GM23338 (cell line): Measurements from ENCODE around the gene CLOCK. TPM values are rescaled to one million over a fixed set of nuclear protein-coding genes. Genes with fewer than 3 reads are reported as not detected.

Experiments
- ATAC-seq: fragments of 200-7000 bp; cut with Tn5 transposase; 3 replicates; pipeline ENCODE4 v1.9.1; 2020
- DNase-seq: peaks from one replicate; pipeline ENCODE4 v3.0.0-alpha.2; 2015; ENCODE audit warnings: low spot score
- H2AFZ ChIP-seq: fragments of 200-600 bp; sonication (generic); 2 replicates; pipeline ENCODE4 v1.8.0; 2016; ENCODE audit warnings: antibody characterized with exemption, mild to moderate bottlenecking, moderate library complexity
- H3F3A ChIP-seq: fragments of 200-600 bp; sonication (generic); replicated peaks from 2 replicates; pipeline ENCODE4 v1.8.0; 2017; ENCODE audit warnings: antibody characterized with exemption, mixed run types, low read depth
- H3K27ac ChIP-seq: fragments of 200-600 bp; sonication (generic); 2 replicates; pipeline ENCODE4 v1.6.1; 2016; ENCODE audit warnings: low read depth
- H3K27me3 ChIP-seq: fragments of 200-600 bp; sonication (generic); 2 replicates; pipeline ENCODE4 v1.8.0; 2016; ENCODE audit warnings: mild to moderate bottlenecking, mixed run types, moderate library complexity; ENCODE audit not compliant: insufficient read depth
- H3K36me3 ChIP-seq: fragments of 200-600 bp; sonication (generic); 2 replicates; pipeline ENCODE4 v1.8.0; 2016; ENCODE audit warnings: mild to moderate bottlenecking; ENCODE audit not compliant: insufficient read depth
- H3K4me1 ChIP-seq: fragments of 200-600 bp; sonication (generic); 2 replicates; pipeline ENCODE4 v1.8.0; 2016; ENCODE audit warnings: mild to moderate bottlenecking, moderate library complexity; ENCODE audit not compliant: insufficient read depth
- H3K4me2 ChIP-seq: fragments of 200-600 bp; sonication (generic); 2 replicates; pipeline ENCODE4 v1.7.1; 2017; ENCODE audit warnings: mixed run types
- H3K4me3 ChIP-seq: fragments of 200-600 bp; sonication (generic); 2 replicates; pipeline ENCODE4 v1.6.1; 2016; ENCODE audit warnings: mixed run types
- H3K79me2 ChIP-seq: fragments of 200-600 bp; sonication (generic); replicated peaks from 2 replicates; pipeline ENCODE4 v1.8.0; 2017; ENCODE audit warnings: mild to moderate bottlenecking; ENCODE audit not compliant: insufficient read depth
- H3K9me2 ChIP-seq: fragments of 200-600 bp; sonication (generic); 2 replicates; pipeline ENCODE4 v1.8.0; 2017; ENCODE audit not compliant: insufficient read depth
- H4K20me1 ChIP-seq: fragments of 200-600 bp; sonication (generic); replicated peaks from 2 replicates; pipeline ENCODE4 v1.8.0; 2017; ENCODE audit warnings: mild to moderate bottlenecking; ENCODE audit not compliant: insufficient read depth
- H3K27ac Mint-ChIP-seq: 2 replicates; pipeline ENCODE4 v1.8.0; 2020; ENCODE audit warnings: inconsistent platforms, mild to moderate bottlenecking, moderate library complexity, mixed read lengths
- H3K27me3 Mint-ChIP-seq: 3 replicates; pipeline ENCODE4 v1.8.0; 2022; ENCODE audit warnings: low read depth, mild to moderate bottlenecking, moderate library complexity, mixed read lengths, inconsistent platforms; ENCODE audit not compliant: insufficient read depth, poor library complexity
- H3K36me3 Mint-ChIP-seq: 3 replicates; pipeline ENCODE4 v1.8.0; 2021; ENCODE audit warnings: low read depth, mild to moderate bottlenecking, inconsistent platforms, moderate library complexity, mixed read lengths
- H3K4me1 Mint-ChIP-seq: 3 replicates; pipeline ENCODE4 v1.8.0; 2020; ENCODE audit warnings: mild to moderate bottlenecking, inconsistent platforms, mixed read lengths
- H3K4me3 Mint-ChIP-seq: 3 replicates; pipeline ENCODE4 v1.8.0; 2021; ENCODE audit warnings: moderate library complexity, mild to moderate bottlenecking, inconsistent platforms, mixed read lengths
- H3K9me3 Mint-ChIP-seq: 3 replicates; pipeline ENCODE4 v1.8.0; 2020; ENCODE audit warnings: moderate library complexity, mild to moderate bottlenecking, inconsistent platforms, mixed read lengths
- CREB1 ChIP-seq: fragments of 250-450 bp; sonication (Bioruptor Pico); IDR thresholded peaks from 2 replicates; pipeline ENCODE4 v1.5.0; 2020; ENCODE audit warnings: low read depth, mild to moderate bottlenecking, moderate library complexity
- EZH2 ChIP-seq: fragments of 200-600 bp; sonication (generic); IDR thresholded peaks from one replicate; pipeline ENCODE4 v1.8.0; 2017; ENCODE audit warnings: antibody characterized with exemption, mild to moderate bottlenecking, low read depth; ENCODE audit not compliant: unreplicated experiment
- EZH2phosphoT487 ChIP-seq: fragments of 200-600 bp; sonication (generic); IDR thresholded peaks from one replicate; pipeline ENCODE4 v1.8.1; 2018; ENCODE audit warnings: antibody characterized with exemption; ENCODE audit not compliant: unreplicated experiment
- JUNB ChIP-seq: IDR thresholded peaks from one replicate; pipeline ENCODE4 v1.6.1; 2016; ENCODE audit warnings: antibody characterized with exemption; ENCODE audit not compliant: unreplicated experiment
- NANOG ChIP-seq: IDR thresholded peaks from 2 replicates; pipeline ENCODE4 v1.6.1; 2016; ENCODE audit warnings: antibody characterized with exemption, borderline replicate concordance
- POLR2AphosphoS5 ChIP-seq: IDR thresholded peaks from 2 replicates; pipeline ENCODE4 v1.6.1; 2016; ENCODE audit warnings: antibody characterized with exemption, low read depth
- STAT1 ChIP-seq: IDR thresholded peaks from one replicate; pipeline ENCODE4 v1.6.1; 2016; ENCODE audit warnings: antibody characterized with exemption; ENCODE audit not compliant: unreplicated experiment
- ZNF114 ChIP-seq: fragments of 250-450 bp; sonication (Bioruptor Pico); IDR thresholded peaks from 2 replicates; pipeline ENCODE4 v1.5.0; 2020; ENCODE audit warnings: mild to moderate bottlenecking, moderate library complexity
- ZNF331 ChIP-seq: fragments of 250-450 bp; sonication (Bioruptor Pico); IDR thresholded peaks from 2 replicates; pipeline ENCODE4 v1.5.0; 2020; ENCODE audit warnings: low read depth, mild to moderate bottlenecking, moderate library complexity
- polyA plus RNA-seq: library from polyadenylated mRNA; unstranded; fragments of >200 nt; fragmentation: Nextera tagmentation; extraction: Ambion mirVana; gene quantifications from 2 replicates; pipeline ENCODE4 v1.2.1, GENCODE V29; 2016
- total RNA-seq: library from RNA; depleted of rRNA; stranded (reverse); fragments of >200 nt; shearing (Covaris generic); gene quantifications from 2 replicates; pipeline ENCODE4 v1.2.3, GENCODE V29; 2014
- TF ChIP-seq, protein P1 (sequence below), 2 experiments: fragments of 200-600 bp in 1 of 2; sonication (generic) in 1 of 2; conservative IDR thresholded peaks; 2 replicates each; pipeline versions ENCODE4 v1.5.1 to v1.6.1; 2016 to 2017; ENCODE audit warnings: antibody characterized with exemption in 2 of 2, low read depth in 2 of 2, mild to moderate bottlenecking in 2 of 2, moderate library complexity in 1 of 2
- TF ChIP-seq, protein P2 (sequence below): IDR thresholded peaks from 2 replicates; pipeline ENCODE4 v1.6.1; 2016; ENCODE audit warnings: antibody characterized with exemption
- TF ChIP-seq, protein P3 (sequence below): fragments of 250-450 bp; sonication (Bioruptor Pico); IDR thresholded peaks from 2 replicates; pipeline ENCODE4 v1.5.0; 2020; ENCODE audit warnings: mild to moderate bottlenecking, moderate library complexity
- TF ChIP-seq, protein P4 (sequence below): IDR thresholded peaks from one replicate; pipeline ENCODE4 v1.6.1; 2018; ENCODE audit warnings: antibody characterized with exemption; ENCODE audit not compliant: unreplicated experiment

CLOCK gene
- total and polyA plus RNA-seq, 2 experiments from 2014 or later: 17.1 to 28.8 TPM

DNA sequence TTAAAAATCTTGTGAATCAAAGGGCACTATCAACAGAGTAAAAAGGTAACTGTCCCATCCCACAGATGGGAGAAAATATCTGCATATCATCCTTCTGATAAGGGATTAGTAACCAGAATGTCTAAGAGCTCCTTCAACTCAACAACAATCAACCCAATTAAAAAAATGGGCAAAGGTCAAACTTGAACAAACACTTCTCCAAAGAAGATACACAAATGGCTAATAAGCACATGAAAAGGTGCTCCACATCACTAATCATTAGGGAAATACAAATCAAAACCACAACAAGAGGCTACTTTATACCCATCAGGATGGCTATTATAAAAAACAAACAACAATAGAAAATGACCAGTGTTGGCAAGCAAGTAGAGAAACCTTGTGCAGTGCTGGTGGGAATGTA lies 107.7 kb downstream of the CLOCK start:
- no peak overlapping the region for H3K4me3 Mint-ChIP-seq
- H3K36me3 Mint-ChIP-seq: peaks cover 41% of the 10 kb centered on the region
- TF ChIP-seq, protein P1, sequence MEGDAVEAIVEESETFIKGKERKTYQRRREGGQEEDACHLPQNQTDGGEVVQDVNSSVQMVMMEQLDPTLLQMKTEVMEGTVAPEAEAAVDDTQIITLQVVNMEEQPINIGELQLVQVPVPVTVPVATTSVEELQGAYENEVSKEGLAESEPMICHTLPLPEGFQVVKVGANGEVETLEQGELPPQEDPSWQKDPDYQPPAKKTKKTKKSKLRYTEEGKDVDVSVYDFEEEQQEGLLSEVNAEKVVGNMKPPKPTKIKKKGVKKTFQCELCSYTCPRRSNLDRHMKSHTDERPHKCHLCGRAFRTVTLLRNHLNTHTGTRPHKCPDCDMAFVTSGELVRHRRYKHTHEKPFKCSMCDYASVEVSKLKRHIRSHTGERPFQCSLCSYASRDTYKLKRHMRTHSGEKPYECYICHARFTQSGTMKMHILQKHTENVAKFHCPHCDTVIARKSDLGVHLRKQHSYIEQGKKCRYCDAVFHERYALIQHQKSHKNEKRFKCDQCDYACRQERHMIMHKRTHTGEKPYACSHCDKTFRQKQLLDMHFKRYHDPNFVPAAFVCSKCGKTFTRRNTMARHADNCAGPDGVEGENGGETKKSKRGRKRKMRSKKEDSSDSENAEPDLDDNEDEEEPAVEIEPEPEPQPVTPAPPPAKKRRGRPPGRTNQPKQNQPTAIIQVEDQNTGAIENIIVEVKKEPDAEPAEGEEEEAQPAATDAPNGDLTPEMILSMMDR (conservative IDR thresholded peaks at IDR 0.05; ENCODE audit: low read depth in 2 of 2): no peak
- no peak for TF ChIP-seq EZH2phosphoT487
- TF ChIP-seq, protein P2, sequence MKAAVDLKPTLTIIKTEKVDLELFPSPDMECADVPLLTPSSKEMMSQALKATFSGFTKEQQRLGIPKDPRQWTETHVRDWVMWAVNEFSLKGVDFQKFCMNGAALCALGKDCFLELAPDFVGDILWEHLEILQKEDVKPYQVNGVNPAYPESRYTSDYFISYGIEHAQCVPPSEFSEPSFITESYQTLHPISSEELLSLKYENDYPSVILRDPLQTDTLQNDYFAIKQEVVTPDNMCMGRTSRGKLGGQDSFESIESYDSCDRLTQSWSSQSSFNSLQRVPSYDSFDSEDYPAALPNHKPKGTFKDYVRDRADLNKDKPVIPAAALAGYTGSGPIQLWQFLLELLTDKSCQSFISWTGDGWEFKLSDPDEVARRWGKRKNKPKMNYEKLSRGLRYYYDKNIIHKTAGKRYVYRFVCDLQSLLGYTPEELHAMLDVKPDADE: no peak
- no peak for TF ChIP-seq EZH2
- no peak for TF ChIP-seq JUNB
- no peak for TF ChIP-seq ZNF114 (CRISPR knock-in tag)
- no peak for TF ChIP-seq CREB1 (CRISPR knock-in tag)
- no peak for TF ChIP-seq ZNF331 (CRISPR knock-in tag)
- no peak for TF ChIP-seq STAT1
- TF ChIP-seq, protein P3, sequence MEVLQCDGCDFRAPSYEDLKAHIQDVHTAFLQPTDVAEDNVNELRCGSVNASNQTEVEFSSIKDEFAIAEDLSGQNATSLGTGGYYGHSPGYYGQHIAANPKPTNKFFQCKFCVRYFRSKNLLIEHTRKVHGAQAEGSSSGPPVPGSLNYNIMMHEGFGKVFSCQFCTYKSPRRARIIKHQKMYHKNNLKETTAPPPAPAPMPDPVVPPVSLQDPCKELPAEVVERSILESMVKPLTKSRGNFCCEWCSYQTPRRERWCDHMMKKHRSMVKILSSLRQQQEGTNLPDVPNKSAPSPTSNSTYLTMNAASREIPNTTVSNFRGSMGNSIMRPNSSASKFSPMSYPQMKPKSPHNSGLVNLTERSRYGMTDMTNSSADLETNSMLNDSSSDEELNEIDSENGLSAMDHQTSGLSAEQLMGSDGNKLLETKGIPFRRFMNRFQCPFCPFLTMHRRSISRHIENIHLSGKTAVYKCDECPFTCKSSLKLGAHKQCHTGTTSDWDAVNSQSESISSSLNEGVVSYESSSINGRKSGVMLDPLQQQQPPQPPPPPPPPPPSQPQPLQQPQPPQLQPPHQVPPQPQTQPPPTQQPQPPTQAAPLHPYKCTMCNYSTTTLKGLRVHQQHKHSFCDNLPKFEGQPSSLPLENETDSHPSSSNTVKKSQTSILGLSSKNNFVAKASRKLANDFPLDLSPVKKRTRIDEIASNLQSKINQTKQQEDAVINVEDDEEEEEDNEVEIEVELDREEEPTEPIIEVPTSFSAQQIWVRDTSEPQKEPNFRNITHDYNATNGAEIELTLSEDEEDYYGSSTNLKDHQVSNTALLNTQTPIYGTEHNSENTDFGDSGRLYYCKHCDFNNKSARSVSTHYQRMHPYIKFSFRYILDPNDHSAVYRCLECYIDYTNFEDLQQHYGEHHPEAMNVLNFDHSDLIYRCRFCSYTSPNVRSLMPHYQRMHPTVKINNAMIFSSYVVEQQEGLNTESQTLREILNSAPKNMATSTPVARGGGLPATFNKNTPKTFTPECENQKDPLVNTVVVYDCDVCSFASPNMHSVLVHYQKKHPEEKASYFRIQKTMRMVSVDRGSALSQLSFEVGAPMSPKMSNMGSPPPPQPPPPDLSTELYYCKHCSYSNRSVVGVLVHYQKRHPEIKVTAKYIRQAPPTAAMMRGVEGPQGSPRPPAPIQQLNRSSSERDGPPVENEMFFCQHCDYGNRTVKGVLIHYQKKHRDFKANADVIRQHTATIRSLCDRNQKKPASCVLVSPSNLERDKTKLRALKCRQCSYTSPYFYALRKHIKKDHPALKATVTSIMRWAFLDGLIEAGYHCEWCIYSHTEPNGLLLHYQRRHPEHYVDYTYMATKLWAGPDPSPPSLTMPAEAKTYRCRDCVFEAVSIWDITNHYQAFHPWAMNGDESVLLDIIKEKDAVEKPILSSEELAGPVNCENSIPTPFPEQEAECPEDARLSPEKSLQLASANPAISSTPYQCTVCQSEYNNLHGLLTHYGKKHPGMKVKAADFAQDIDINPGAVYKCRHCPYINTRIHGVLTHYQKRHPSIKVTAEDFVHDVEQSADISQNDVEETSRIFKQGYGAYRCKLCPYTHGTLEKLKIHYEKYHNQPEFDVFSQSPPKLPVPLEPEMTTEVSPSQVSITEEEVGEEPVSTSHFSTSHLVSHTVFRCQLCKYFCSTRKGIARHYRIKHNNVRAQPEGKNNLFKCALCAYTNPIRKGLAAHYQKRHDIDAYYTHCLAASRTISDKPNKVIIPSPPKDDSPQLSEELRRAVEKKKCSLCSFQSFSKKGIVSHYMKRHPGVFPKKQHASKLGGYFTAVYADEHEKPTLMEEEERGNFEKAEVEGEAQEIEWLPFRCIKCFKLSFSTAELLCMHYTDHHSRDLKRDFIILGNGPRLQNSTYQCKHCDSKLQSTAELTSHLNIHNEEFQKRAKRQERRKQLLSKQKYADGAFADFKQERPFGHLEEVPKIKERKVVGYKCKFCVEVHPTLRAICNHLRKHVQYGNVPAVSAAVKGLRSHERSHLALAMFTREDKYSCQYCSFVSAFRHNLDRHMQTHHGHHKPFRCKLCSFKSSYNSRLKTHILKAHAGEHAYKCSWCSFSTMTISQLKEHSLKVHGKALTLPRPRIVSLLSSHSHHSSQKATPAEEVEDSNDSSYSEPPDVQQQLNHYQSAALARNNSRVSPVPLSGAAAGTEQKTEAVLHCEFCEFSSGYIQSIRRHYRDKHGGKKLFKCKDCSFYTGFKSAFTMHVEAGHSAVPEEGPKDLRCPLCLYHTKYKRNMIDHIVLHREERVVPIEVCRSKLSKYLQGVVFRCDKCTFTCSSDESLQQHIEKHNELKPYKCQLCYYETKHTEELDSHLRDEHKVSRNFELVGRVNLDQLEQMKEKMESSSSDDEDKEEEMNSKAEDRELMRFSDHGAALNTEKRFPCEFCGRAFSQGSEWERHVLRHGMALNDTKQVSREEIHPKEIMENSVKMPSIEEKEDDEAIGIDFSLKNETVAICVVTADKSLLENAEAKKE (CRISPR knock-in tag): no peak
- no peak for TF ChIP-seq NANOG
- TF ChIP-seq, protein P4, sequence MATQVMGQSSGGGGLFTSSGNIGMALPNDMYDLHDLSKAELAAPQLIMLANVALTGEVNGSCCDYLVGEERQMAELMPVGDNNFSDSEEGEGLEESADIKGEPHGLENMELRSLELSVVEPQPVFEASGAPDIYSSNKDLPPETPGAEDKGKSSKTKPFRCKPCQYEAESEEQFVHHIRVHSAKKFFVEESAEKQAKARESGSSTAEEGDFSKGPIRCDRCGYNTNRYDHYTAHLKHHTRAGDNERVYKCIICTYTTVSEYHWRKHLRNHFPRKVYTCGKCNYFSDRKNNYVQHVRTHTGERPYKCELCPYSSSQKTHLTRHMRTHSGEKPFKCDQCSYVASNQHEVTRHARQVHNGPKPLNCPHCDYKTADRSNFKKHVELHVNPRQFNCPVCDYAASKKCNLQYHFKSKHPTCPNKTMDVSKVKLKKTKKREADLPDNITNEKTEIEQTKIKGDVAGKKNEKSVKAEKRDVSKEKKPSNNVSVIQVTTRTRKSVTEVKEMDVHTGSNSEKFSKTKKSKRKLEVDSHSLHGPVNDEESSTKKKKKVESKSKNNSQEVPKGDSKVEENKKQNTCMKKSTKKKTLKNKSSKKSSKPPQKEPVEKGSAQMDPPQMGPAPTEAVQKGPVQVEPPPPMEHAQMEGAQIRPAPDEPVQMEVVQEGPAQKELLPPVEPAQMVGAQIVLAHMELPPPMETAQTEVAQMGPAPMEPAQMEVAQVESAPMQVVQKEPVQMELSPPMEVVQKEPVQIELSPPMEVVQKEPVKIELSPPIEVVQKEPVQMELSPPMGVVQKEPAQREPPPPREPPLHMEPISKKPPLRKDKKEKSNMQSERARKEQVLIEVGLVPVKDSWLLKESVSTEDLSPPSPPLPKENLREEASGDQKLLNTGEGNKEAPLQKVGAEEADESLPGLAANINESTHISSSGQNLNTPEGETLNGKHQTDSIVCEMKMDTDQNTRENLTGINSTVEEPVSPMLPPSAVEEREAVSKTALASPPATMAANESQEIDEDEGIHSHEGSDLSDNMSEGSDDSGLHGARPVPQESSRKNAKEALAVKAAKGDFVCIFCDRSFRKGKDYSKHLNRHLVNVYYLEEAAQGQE: no peak
- TF ChIP-seq POLR2AphosphoS5: no peak

More for the DNA sequence above, 107.7 kb downstream of the CLOCK start:
- Mint-ChIP-seq H3K27ac (no peak overlapping the region), H3K4me1 (peaks cover 14% of the 10 kb centered on the region), H3K9me3 (no peaks in the 10 kb centered on the region), H3K27me3 (no peaks in the 10 kb centered on the region)
- Histone ChIP-seq H3K27ac (no peak overlapping the region), H3K27me3 (no peaks in the 10 kb centered on the region), H3K79me2 (no peaks in the 10 kb centered on the region), H3K4me2 (no peak overlapping the region), H3K4me3 (no peak overlapping the region), H4K20me1 (no peaks in the 10 kb centered on the region), H3K9me2 (no peaks in the 10 kb centered on the region), H2AFZ (no peak overlapping the region), H3F3A (no peaks in the 10 kb centered on the region), H3K4me1 (no peaks in the 10 kb centered on the region), H3K36me3 (peaks cover 31% of the 10 kb centered on the region)
- DNase-seq: no peak
- ATAC-seq: no peak
